GM19468 (cell line): ENCODE data around the gene TXNRD2.

Source experiments
- ATAC-seq: cut with Tn5 transposase; IDR thresholded peaks from one replicate; pipeline ENCODE4 v1.9.1; 2021; ENCODE audit warnings: mild to moderate bottlenecking, moderate library complexity, moderate number of reproducible peaks; ENCODE audit not compliant: unreplicated experiment; ENCODE audit errors: extremely low read depth

Gene TXNRD2

GRCh38 chr22:19871023-19871844 is 70.4 kb downstream of the TXNRD2 start:
- no peak for ATAC-seq

GRCh38 chr22:19870153-19871022 is 71.2 kb downstream of the TXNRD2 start:
- no peak for ATAC-seq

- no peak for ATAC-seq
Observed at GRCh38 chr22:19869497-19870152, 72.0 kb downstream of the TXNRD2 start.

- no peak for ATAC-seq
Observed at GRCh38 chr22:19868773-19869471, 72.7 kb downstream of the TXNRD2 start.

GRCh38 chr22:19868333-19868732 is 73.3 kb downstream of the TXNRD2 start:
- no peak for ATAC-seq

GRCh38 chr22:19867617-19868016 is 74.0 kb downstream of the TXNRD2 start:
- no peak for ATAC-seq

- ATAC-seq: no peak
Observed at GRCh38 chr22:19866665-19867009, 75.0 kb downstream of the TXNRD2 start.

- ATAC-seq: no peak
Observed at GRCh38 chr22:19865141-19865829, 76.3 kb downstream of the TXNRD2 start.

- no peak for ATAC-seq
Observed at GRCh38 chr22:19864538-19865106, 77.0 kb downstream of the TXNRD2 start.

- no peak for ATAC-seq
Observed at GRCh38 chr22:19863571-19863970, 78.0 kb downstream of the TXNRD2 start.

GRCh38 chr22:19862619-19863246 is 78.9 kb downstream of the TXNRD2 start:
- no peak for ATAC-seq

GRCh38 chr22:19859861-19860510 is 81.6 kb downstream of the TXNRD2 start:
- no peak for ATAC-seq

- ATAC-seq: no peak
Observed at GRCh38 chr22:19857382-19857781, 84.2 kb downstream of the TXNRD2 start.

GRCh38 chr22:19855504-19856409 is 85.9 kb downstream of the TXNRD2 start:
- ATAC-seq: no peak

- ATAC-seq: peak; percentile 87
Observed at GRCh38 chr22:19854778-19855503, 86.7 kb downstream of the TXNRD2 start, which contains the start of the genes GNB1L and RTL10. Gene GNB1L (minus strand): TSS chr22:19854874. CDS start chr22:19821355, 33,519 bp downstream. Gene RTL10 (minus strand): TSS chr22:19854874. CDS start chr22:19852261, 2,613 bp downstream.
